ENCODE measurements around the gene FOXJ3.

The FOXJ3 gene

DNA sequence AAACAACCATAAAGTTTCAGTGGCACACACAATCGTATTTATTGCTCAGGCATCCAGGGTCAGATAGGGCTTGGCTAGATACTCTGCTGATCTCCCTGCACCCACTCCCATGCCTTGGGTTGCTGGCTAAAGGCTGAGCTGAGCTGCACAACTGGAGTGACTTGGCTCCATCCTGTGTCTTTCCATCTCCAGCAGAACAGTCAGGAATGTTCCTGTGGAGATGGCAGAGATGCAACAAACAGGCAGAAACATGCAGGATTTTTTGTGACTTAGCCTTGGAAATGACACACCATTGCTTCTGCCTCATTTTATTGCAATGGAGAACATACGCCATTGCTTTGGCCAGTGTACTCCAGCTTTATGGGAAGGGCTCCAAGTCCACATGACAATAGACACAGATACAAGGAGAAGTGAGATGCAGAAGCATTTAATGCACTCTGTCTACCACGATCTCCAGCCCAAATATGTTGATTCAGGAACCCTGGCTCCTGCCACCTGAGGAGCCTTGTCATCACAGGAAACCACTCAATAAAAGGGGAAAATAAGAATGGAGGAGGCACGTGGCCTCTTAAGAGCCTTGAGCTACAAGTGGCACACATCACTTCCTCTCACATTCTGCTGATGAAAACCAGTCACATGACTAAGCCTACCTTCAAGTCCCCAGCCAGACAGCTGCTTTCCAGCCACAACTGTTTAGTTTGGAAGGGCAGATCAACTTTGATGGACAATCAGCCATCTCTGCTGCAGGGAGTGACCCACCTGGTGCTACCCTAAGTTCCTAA lies 191.9 kb downstream of the FOXJ3 start:
- Histone ChIP-seq H3K9me3 (ENCODE audit: low read length) (no peaks in the 10 kb centered on the region), H2AFZ (ENCODE audit: low read depth, low read length) (no peak overlapping the region), H3K36me3 (ENCODE audit: insufficient read depth, low read length) (no peaks in the 10 kb centered on the region), H3K4me1 (ENCODE audit: insufficient read depth, low read length) (peaks cover 9% of the 10 kb centered on the region), H3K4me3 (ENCODE audit: low read length) (no peak overlapping the region), H3K27me3 (ENCODE audit: insufficient read depth, low read length) (no peaks in the 10 kb centered on the region)

DNA sequence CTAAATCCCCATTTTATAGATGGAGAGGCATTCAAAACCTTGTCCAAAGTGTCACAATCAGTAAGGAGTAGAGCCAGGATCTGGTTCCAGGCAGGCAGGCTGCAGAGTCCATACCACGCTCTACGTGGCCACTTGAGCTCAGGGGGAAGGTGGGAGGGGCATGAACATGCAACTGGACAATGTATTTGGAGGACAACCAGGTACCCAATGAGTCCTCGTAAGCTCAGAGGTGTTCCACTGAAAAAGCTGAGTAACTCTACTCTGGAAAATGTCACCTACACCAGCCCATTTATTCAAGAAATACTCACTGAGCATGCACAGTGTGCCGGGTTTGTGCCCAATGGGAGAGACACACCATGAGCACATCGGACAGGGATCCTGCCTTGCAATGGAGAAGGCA lies 193.1 kb downstream of the FOXJ3 start:
- Histone ChIP-seq H2AFZ (ENCODE audit: low read depth, low read length) (no peak overlapping the region), H3K9me3 (ENCODE audit: low read length) (no peaks in the 10 kb centered on the region), H3K4me1 (ENCODE audit: insufficient read depth, low read length) (peaks cover 20% of the 10 kb centered on the region), H3K4me3 (ENCODE audit: low read length) (no peak overlapping the region), H3K27me3 (ENCODE audit: insufficient read depth, low read length) (no peaks in the 10 kb centered on the region), H3K36me3 (ENCODE audit: insufficient read depth, low read length) (no peaks in the 10 kb centered on the region)

DNA sequence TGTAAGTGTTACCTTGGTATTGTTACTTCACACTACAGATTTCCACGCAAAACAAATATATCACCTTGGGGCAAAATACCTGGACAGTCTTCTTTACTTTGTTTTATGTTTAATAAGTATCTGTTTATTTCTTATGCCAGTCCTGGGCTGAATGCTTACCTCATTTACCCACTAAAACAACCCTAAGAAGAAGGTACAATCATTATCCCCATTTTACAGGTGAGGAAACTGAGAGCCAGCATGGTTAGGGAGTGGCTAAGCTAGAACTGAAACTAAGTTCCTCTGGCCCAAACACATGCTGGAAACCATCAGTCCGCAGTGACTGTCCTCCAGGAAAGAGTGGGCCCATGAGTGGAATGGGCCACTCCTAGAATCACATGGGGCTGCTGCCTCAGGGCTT lies 194.8 kb downstream of the FOXJ3 start:
- Histone ChIP-seq H3K4me1 (ENCODE audit: insufficient read depth, low read length) (peaks cover 21% of the 10 kb centered on the region), H3K36me3 (ENCODE audit: insufficient read depth, low read length) (no peaks in the 10 kb centered on the region), H2AFZ (ENCODE audit: low read depth, low read length) (no peak overlapping the region), H3K27me3 (ENCODE audit: insufficient read depth, low read length) (no peaks in the 10 kb centered on the region), H3K4me3 (ENCODE audit: low read length) (no peak overlapping the region), H3K9me3 (ENCODE audit: low read length) (no peaks in the 10 kb centered on the region)

DNA sequence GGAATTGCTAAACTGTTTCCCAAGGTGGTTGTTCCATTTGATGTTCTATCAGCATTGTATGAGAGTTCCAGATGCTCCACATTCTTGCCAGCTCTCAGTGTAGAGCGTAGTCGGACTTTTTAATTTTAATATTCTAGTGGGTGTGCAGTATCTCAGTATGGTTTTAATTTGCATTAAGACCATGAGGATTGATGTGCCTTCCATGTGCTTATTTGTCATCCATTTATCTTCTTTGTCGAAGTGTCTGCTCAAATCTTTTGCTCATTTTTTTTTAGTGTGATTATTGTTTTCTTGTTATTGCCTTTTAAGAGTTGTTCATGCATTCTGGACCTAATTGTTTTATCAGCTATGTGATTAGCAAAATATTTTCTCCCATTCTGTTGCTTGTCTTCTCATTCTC lies 195.6 kb downstream of the FOXJ3 start:
- H3K4me3 ChIP-seq (ENCODE audit: low read length), result no peak overlapping the region
- no peaks in the 10 kb centered on the region for H3K36me3 ChIP-seq (ENCODE audit: insufficient read depth, low read length)
- no peaks in the 10 kb centered on the region for H3K27me3 ChIP-seq (ENCODE audit: insufficient read depth, low read length)
- no peaks in the 10 kb centered on the region for H3K9me3 ChIP-seq (ENCODE audit: low read length)
- H2AFZ ChIP-seq (ENCODE audit: low read depth, low read length), result no peak overlapping the region
- H3K4me1 ChIP-seq (ENCODE audit: insufficient read depth, low read length), result peaks cover 20% of the 10 kb centered on the region

DNA sequence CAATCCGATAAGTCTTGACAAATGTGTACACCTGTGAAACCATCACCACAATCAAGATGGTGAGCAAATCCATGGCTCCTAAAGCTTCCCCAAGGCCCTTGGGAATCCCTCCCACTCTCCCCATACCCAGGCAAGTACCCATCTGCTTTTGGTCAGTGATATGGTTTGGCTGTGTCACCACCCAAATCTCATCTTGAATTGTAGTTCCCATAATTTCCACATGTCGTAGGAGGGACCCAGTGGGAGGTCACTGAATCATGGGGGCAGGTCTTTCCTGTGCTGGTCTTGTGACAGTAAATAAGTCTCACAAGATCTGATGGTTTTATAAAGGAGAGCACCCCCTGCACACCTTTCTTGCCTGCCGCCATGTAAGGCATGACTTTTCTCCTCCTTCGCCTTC lies 196.4 kb downstream of the FOXJ3 start:
- Histone ChIP-seq H3K27me3 (ENCODE audit: insufficient read depth, low read length) (no peaks in the 10 kb centered on the region), H3K9me3 (ENCODE audit: low read length) (no peaks in the 10 kb centered on the region), H3K36me3 (ENCODE audit: insufficient read depth, low read length) (no peaks in the 10 kb centered on the region), H2AFZ (ENCODE audit: low read depth, low read length) (no peak overlapping the region), H3K4me3 (ENCODE audit: low read length) (no peak overlapping the region), H3K4me1 (ENCODE audit: insufficient read depth, low read length) (peaks cover 12% of the 10 kb centered on the region)

DNA sequence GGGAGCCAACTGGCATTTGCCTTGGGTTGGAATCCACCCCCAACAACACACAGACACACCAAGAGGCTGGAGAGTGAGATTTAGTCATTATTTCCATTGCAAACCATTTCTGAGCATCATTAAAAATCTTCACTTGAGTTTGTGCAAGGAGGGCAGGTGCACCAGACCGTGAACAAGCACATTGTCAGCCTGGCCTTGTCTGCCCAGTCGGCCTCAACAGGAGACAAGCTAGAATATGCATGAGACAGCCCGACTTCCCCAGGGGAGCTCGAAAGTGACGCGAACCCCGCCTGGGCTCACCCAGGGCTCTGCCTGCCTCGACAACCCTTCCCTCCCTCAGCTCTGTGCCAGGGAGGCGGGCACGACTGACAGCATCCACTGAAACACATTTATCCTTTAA lies 197.3 kb downstream of the FOXJ3 start:
- Histone ChIP-seq H3K27me3 (ENCODE audit: insufficient read depth, low read length) (no peaks in the 10 kb centered on the region), H3K4me1 (ENCODE audit: insufficient read depth, low read length) (peaks cover 11% of the 10 kb centered on the region), H3K4me3 (ENCODE audit: low read length) (no peak overlapping the region), H3K36me3 (ENCODE audit: insufficient read depth, low read length) (no peaks in the 10 kb centered on the region), H3K9me3 (ENCODE audit: low read length) (no peaks in the 10 kb centered on the region), H2AFZ (ENCODE audit: low read depth, low read length) (no peak overlapping the region)

DNA sequence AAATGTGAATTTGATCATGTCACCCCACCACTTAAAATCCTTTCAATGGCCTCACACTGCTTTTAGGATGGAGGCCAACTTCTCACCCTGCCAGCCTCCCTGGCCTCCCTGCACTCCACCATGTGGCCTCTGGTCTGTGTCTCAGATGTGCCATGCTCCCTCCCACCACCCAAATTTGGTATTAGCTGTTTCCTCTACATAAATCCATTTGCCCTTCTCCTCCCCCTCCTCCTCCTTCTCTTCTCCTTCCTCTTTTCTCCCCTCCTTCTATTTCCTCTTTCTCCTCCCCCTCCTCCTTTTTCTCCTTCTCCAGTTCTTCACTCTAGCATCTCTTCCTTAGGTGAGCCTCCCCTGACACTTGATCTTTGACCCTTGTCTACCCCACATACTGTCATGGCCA lies 198.6 kb downstream of the FOXJ3 start:
- Histone ChIP-seq H3K27me3 (ENCODE audit: insufficient read depth, low read length) (no peaks in the 10 kb centered on the region), H3K36me3 (ENCODE audit: insufficient read depth, low read length) (no peaks in the 10 kb centered on the region), H3K4me3 (ENCODE audit: low read length) (no peak overlapping the region), H2AFZ (ENCODE audit: low read depth, low read length) (no peak overlapping the region), H3K4me1 (ENCODE audit: insufficient read depth, low read length) (peaks cover 11% of the 10 kb centered on the region), H3K9me3 (ENCODE audit: low read length) (no peaks in the 10 kb centered on the region)

DNA sequence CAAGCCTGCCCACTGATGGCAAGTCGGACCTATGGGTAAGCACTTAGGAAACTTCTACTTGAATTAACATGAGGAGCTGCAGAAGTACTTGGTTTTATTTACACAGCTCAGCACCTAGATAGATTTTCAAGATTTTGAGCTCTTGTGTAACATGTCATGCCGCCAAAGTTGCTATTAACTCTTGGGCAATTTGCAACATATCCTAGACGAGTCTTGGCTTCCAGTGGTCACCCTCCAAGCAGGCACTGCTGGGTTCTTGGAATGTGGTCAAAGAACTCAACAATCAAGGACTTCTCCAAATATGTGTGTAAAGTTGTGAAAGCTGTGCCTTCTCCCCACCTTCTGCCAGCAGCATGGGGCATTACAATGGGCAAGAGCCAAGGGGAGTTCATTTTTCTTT lies 199.6 kb downstream of the FOXJ3 start:
- no peaks in the 10 kb centered on the region for H3K36me3 ChIP-seq (ENCODE audit: insufficient read depth, low read length)
- H2AFZ ChIP-seq (ENCODE audit: low read depth, low read length), result no peak overlapping the region
- peaks cover 11% of the 10 kb centered on the region for H3K4me1 ChIP-seq (ENCODE audit: insufficient read depth, low read length)
- no peaks in the 10 kb centered on the region for H3K9me3 ChIP-seq (ENCODE audit: low read length)
- H3K27me3 ChIP-seq (ENCODE audit: insufficient read depth, low read length), result no peaks in the 10 kb centered on the region
- H3K4me3 ChIP-seq (ENCODE audit: low read length), result no peak overlapping the region

DNA sequence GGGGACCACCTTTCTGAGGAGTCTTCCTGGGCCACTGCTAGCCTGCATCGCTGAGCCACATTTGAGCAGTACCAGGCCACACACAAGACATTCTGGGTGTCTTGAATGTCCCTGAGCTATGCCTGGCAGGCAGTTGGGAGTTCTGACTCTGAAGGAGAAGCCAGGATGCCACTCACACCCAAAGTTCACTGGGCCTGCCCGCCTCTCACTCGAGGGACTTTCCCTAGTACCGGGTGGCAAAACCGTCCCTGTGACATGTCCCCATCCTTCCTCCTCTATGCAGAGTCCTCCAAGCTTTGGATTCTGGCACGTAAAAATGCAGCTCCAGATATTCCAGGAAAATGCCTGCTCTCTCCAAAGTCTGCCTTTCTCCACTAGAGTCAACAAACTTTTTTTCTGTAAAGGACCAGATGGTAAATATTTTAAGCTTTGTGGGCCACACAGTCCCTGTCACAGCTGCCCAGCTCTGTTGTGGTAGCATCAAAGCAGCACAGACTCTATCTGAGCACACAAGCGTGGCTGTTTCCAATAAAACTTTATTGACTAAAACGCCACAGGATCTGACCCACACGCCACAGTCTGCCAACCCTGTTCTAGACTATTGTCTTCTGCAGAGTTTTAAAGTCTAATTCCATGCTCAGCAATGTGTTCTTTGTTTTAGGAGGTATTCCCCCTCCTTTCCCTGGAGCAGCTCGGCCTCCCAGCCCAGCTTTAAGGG lies 201.1 kb downstream of the FOXJ3 start:
- no peaks in the 10 kb centered on the region for H3K27me3 ChIP-seq (ENCODE audit: insufficient read depth, low read length)
- H2AFZ ChIP-seq (ENCODE audit: low read depth, low read length), result no peak overlapping the region
- H3K9me3 ChIP-seq (ENCODE audit: low read length), result no peaks in the 10 kb centered on the region
- no peak overlapping the region for H3K4me3 ChIP-seq (ENCODE audit: low read length)
- H3K36me3 ChIP-seq (ENCODE audit: insufficient read depth, low read length), result no peaks in the 10 kb centered on the region
- peaks cover 11% of the 10 kb centered on the region for H3K4me1 ChIP-seq (ENCODE audit: insufficient read depth, low read length)

DNA sequence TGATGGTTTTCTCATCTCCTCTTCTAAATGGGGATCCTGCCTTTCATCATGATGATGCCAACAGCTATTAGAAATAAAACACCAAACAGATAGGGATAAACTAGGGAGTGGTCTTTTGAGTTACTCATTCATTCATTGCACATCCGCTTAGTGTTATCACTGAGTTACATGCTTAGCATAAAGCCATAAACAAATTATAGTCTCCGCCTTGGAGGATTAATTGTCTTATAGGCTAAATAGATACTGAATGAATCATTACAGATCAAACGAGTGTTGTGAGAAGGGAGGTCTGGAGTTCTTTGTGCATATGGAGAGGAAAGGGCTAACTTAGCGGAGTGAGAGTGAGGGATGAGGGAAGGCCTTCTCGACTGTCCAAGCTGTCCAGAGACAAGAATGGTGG lies 201.6 kb downstream of the FOXJ3 start:
- peaks cover 12% of the 10 kb centered on the region for H3K4me1 ChIP-seq (ENCODE audit: insufficient read depth, low read length)
- no peak overlapping the region for H3K4me3 ChIP-seq (ENCODE audit: low read length)
- H3K9me3 ChIP-seq (ENCODE audit: low read length), result no peaks in the 10 kb centered on the region
- no peak overlapping the region for H2AFZ ChIP-seq (ENCODE audit: low read depth, low read length)
- H3K27me3 ChIP-seq (ENCODE audit: insufficient read depth, low read length), result no peaks in the 10 kb centered on the region
- H3K36me3 ChIP-seq (ENCODE audit: insufficient read depth, low read length), result no peaks in the 10 kb centered on the region

DNA sequence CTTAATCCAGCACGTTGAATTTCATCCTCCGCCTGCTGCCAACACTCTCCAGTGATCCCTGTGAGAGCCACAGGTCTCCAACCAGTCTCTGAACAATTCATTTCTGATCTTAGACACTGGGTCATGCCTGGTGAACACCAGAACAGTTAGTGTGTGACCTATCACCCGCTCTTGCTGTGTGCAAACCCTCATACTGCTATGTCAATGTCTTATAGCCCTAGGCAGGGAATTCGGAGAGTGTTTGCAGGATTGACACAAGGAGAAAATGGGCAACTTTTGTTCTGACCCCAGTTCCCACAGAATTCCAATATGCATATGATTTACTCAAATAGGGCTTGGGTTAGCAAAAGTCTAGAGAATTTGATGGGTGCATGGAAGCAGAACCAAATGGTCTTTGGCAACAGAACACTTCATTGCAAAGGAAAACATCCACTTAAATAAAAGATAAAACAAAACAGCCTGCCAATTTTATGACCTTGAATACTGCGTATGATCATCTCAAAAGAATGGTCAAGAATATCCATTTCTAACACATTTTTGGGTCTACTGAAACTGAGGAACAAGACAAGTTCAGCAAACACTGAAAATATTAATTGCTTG lies 204.9 kb downstream of the FOXJ3 start:
- Histone ChIP-seq H3K27me3 (ENCODE audit: insufficient read depth, low read length) (no peaks in the 10 kb centered on the region), H2AFZ (ENCODE audit: low read depth, low read length) (no peak overlapping the region), H3K9me3 (ENCODE audit: low read length) (no peaks in the 10 kb centered on the region), H3K4me1 (ENCODE audit: insufficient read depth, low read length) (peaks cover 4% of the 10 kb centered on the region), H3K4me3 (ENCODE audit: low read length) (no peak overlapping the region), H3K36me3 (ENCODE audit: insufficient read depth, low read length) (no peaks in the 10 kb centered on the region)

DNA sequence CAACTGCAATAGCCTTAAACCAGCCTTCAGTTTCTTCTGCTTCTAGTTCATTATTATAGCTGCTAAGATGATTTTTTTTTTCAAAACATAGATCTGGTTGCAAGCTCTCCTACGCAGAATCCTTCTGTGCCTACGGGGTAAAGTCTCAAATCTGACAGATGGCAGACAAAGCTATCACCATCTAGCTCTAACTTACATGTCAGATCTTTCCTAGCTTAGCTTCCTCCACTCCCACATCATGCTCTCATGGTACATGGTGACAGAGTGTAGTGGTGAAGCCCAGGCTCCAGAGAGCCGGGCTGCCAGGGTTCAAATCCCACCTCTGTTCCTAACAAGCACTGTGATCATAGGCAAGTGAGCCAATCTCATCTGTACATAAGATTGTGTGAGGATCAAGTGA lies 206.1 kb downstream of the FOXJ3 start:
- Histone ChIP-seq H3K4me1 (ENCODE audit: insufficient read depth, low read length) (peaks cover 4% of the 10 kb centered on the region), H2AFZ (ENCODE audit: low read depth, low read length) (no peak overlapping the region), H3K4me3 (ENCODE audit: low read length) (no peak overlapping the region), H3K27me3 (ENCODE audit: insufficient read depth, low read length) (no peaks in the 10 kb centered on the region), H3K9me3 (ENCODE audit: low read length) (no peaks in the 10 kb centered on the region), H3K36me3 (ENCODE audit: insufficient read depth, low read length) (no peaks in the 10 kb centered on the region)

DNA sequence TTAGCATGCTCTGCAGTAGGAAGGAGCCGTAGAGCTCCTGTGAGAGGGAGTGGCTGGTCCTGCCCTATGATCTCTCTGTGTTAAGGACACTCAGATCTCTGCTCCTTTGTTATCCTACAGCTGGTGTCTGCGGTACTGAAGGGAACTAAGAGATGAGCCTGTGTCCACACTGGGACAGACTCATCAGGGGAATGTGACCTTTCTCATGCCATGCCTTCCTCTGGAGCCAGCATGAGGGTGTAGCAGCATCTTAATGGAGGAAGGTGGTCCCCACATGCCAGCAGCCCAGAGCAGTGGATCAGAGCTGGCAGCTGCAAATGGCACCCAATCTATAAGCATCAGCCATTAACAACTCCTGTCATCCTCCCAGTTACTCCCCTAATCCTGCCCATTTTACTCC lies 206.5 kb downstream of the FOXJ3 start:
- Histone ChIP-seq H2AFZ (ENCODE audit: low read depth, low read length) (no peak overlapping the region), H3K36me3 (ENCODE audit: insufficient read depth, low read length) (no peaks in the 10 kb centered on the region), H3K9me3 (ENCODE audit: low read length) (no peaks in the 10 kb centered on the region), H3K4me3 (ENCODE audit: low read length) (no peak overlapping the region), H3K4me1 (ENCODE audit: insufficient read depth, low read length) (peaks cover 4% of the 10 kb centered on the region), H3K27me3 (ENCODE audit: insufficient read depth, low read length) (no peaks in the 10 kb centered on the region)
